Measurements from ENCODE around the gene CDH24.
"Not testable (repeated sequence)": the region's sequence is repeated elsewhere in the genome, so short reads cannot be mapped to it uniquely, and the experiment has no call there.

The CDH24 gene

DNA sequence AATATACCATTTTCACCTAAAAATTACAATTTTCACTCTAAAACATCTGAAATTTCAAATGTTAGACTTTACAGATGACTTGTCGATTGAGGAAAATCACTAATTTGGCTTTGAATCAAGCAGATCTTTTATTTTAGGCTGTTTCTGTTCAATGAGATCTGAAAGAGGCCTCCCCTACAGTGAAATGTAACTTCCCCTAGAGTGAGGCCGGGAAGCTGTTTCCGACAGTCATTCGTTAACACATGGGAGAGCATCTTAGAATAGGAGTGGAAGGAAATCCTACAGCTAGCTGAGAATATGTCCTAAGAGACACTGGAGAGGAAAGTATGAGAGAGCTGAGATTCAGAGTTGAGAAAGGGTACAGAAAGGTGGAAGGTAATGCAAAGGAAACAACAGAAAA lies 41.7 kb downstream of the CDH24 start:
- DNase-seq, result no peak

DNA sequence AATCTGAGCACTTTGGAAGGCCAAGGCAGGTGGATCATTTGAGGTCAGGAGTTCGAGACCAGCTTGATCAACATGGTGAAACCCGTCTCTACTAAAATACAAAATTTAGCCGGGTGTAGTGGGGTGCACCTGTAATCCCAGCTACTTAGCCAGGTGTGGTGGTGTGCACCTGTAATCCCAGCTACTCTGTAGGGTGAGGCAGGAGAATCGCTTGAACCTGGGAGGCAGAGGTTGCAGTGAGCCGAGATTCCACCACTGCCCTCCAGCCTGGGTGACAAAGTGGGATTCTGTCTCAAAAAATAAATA lies 43.6 kb downstream of the CDH24 start:
- not testable (repeated sequence) for DNase-seq

DNA sequence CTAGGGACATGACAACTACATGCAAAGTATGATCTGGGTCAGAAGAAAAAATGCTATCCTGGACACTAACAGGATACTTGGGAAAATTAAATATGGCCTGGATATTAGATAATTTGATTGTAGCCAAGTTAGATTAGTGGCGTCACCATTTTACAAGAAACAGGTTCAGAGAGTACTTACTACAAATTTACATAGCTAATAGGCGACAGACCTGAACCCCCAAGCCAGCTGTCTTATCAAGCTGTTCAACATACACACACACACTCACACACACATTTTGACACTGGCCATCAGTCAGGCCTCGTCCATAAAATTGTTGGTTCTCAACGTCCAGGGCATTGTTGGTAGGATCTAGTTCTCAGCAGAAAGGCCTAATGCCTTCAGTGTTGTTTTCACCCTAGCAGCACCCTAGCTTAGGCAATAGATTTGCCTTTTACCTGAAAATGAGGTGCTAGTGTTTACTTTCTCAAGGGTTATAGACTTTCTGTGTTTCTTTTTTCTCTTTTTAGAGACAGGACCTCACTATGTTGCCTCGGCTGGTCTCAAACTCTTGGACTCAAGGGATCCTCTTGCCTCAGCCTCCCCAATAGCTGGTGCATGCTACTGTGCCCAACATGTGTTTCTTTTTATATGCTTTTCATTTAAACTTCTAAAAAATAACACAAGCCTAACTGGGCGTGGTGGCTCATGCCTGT lies 44.1 kb downstream of the CDH24 start:
- DNase-seq, result no peak

DNA sequence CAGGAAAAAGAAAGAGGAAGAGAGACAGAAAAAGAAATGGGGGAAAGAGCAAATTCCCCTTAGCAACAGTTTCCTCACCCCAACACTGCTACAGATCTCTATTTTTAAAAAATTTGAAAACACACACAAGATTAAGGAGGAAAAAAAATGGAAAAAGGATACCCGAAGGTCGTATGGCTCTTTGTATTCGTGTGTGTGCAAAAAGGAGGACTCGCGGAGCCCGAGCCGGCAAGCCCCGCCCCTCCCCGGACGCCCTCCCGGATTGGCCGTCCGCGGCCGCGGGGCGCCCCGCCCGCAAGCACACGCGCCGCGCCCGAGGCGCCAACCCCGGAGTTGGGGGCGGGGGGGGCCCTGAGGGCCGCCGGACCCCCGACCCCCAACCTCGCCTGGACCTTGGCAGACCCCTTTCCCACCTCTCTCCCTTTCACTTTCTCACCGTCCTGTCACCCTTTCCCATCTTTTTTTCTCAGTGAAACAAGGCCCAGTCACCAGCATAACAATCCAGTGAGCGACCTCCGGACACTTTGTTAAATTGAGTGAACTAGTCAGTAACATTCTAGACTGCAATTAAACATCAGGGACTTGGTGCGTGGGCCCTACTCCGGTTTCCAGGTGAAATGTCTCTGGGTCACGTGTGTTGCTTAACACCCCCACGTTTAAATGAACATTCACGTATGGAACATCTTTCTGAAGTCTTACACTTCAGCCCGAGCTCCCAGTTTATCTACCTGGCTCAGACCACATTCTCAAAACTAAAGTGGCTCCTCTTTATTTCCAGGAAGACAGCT lies 47.2 kb downstream of the CDH24 start, which contains the start of gene C14orf93:
Gene C14orf93, minus strand, starts transcription at position 205 of the 788 bp plus-strand sequence. CDS start 11,120 bp downstream, outside the sequence.
- DNase-seq, result peak; percentile 82

DNA sequence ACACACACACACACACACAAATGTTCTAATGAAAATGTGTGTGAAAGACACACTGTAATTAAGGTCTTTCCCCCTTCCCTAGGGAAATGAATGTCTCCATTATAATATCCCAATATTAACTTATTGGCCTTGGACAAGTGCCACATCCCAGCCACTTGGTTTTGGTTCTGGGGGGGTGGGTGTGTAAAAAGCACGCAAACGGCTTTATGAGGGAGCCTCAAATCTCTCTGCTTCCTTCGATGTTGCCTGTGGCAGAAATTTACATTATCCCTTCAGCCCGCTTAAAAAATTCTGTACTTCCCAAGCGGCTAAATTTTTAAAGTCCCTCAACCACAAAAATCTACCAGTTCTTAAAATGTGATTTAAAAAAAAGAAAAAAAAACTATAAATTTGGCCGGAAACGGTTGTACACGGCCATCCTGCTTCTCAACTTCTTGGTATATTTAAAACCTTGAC lies 47.8 kb downstream of the CDH24 start:
- no peak for DNase-seq

DNA sequence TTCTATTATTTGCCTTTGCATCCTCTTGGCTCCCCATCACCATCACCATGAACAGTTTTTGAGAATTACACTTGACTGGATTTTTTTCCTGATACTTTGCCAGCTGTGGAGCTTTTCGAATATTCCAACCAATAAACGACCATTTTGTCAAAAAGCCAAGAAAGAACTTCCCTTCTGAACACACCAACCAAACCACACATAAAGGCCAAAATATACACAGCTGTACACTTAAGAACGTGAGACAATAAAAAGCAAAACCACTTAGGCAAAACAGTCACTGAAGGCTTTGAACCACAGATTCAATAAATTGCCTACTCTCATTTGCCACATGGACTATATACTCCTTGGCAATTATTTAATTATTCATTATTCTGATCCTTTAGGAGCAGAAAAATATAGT lies 48.5 kb downstream of the CDH24 start:
- no peak for DNase-seq

DNA sequence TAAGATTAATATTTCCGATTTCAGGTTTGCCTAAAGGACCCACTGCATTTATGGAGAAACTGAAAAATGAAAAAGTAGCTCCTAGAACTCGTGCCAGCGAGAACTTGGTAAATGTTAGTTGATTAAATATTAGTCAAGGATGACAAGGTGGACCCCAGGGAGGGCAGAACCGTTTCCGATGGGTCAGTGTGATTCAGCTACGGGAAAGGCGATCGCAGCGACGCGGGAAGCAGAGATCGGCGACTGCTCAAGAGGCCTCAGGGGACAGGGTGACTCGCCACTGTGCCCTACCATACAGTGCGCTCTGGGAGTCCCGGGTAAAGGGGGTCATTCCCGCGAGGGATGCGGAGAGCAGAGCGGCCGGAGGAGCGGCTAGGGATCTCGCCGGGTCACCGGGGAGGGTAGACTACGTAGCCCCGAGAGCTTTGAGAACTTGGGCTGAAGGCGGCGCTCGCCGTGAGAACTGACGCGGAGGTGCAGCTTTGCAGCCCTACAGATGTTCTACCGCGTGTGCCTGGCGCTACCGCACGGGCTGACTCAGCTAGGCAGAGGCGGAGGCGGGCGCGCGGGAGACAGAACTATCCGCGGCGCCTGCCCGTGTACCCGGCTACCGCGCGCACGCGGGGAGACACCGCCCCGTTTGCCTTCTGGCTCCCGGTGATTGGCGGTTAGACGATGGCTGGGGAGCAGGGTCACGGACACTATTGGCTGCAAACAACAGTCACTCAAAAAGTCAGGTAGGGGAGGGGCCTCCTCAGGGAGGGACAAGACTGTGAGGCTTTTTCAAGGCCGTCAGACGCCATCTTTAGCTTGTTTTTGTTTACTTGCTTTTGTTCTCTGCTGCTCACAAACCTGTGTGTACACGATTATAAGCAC lies 50.5 kb downstream of the CDH24 start:
- DNase-seq, result peak; percentile 99

DNA sequence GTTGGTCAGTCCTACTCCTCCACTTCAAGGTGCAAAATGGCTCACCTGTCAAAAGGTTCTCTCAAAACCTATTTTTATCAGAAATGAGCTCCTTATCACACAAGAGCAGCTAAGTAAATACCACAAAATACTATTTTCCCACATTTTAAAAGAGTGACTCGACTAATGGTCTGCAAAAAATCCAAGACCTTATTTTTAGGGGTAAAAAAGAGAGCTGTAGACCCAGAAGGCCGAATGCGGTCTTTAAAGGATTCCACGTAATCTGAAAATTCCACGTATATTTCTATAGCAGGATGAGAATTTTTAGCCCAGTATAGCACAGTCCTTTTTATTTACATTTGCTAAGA lies 51.2 kb downstream of the CDH24 start:
- no peak for DNase-seq

DNA sequence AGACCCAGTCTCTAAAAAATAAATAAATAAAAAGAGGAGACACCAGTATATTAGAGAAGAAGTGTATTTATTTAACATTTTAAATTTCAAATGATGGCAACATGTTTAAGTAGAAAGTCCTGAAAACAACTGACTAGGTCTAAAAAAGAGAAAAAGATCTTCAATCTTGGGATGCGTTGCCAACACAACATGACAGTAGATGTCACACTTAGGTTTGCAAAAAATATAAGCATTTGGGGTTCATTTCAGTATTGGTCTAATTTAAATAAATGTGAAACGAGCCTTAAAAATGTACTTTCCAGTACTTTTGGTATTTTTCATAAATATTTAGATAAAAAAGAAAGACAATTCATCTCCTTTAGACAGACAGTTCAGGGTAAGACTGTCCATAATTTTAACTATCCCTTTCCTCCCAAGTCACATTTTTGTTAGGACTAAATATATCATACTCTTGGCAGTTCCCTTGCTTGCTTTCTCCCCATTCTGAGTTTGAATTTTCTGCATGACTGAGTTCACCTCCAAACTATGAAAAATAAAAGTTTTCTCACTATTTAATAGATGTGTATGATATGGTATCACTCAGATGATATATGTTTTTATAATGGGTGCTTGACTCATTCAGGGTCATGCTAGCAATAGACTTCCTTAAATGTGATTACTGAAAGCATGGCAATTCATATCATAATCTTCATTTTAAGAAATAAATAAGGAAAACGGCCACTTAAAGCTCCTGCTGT lies 51.7 kb downstream of the CDH24 start:
- no peak for DNase-seq

DNA sequence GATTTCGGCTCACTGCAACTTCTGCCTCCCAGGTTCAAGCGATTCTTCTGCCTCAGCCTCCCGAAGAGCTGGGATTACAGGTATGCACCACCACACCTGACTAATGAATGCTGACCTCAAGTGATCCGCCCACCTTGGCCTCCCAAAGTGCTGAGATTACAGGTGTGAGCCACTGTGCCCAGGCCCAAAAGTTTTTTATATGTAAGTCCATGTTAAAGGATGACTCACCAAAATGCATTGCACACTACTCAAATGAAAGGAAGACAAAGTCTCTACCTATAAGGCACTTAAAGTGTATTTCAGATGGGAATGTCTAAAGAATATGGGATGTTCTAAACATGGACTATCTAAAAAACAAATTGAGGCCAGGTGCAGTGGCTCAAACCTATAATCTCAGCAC lies 53.0 kb downstream of the CDH24 start:
- not testable (repeated sequence) for DNase-seq

DNA sequence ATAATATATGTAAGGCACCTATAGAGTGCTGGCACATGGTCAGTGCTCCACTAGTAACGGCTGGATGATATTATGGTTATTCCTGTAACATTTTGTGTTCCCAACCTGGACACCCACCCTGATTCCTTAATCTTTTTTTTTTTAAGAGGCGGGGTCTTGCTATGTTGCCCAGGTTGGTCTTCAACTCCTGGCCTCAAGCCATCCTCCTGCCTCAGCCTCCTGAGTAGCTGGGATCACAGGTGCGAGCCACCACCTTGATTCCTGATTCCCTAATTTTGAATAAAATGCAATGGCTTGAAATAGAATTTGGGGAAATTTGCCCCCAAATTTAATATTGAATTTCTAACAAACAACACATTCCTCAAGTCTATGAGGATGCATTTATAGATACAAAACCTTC lies 54.7 kb downstream of the CDH24 start:
- no peak for DNase-seq

DNA sequence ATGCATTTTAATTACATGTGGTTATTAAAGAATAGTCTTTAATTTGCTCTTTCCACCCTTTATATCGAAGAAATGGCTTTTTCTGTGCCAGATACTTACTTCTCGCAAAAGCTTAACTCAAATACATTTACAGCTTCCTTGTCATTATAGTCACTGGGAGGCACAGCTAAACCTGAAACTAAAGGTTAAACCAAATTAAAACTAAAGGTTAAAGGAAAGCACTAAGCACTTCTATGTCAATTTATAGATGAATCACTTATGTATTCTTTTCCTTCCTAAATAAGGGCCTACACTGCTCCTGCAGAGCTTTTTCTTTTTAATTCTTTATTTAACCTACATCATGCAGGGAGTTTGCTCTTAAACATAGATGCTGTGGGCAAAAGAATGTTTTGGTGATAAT lies 56.5 kb downstream of the CDH24 start:
- no peak for DNase-seq

DNA sequence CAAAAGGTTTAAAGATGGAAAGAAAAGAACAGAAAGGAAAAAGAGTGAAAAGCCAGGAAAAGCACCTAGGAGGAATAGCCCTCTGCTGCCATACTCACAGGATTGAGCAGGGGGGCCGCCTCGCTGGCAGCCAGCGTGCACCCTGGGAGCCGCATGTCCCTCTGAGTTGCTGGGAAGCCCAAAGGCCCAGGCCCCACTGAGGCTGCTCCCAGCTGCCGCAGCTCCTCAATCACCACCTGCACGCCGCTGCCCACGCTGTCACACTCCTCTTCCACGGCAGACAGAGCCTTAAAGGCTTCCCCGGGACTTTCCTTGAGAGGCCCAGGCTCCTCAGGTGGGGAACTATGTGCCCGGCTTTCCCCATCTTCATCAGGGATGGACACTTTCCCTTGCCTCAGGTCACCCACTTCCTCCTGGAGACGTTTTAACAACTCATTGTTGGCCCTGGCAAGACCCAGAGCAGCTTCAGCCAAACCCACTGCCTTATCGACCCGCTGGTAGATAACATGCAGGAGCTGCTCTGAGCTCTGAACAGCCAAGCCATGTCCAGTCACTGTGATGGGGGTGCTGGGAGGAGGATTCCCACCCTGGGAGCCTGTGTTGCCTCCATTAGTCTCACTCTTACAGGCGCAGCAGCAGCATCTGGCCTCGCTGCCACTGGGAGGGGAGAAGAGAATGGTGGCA lies 58.8 kb downstream of the CDH24 start:
- no peak for DNase-seq

DNA sequence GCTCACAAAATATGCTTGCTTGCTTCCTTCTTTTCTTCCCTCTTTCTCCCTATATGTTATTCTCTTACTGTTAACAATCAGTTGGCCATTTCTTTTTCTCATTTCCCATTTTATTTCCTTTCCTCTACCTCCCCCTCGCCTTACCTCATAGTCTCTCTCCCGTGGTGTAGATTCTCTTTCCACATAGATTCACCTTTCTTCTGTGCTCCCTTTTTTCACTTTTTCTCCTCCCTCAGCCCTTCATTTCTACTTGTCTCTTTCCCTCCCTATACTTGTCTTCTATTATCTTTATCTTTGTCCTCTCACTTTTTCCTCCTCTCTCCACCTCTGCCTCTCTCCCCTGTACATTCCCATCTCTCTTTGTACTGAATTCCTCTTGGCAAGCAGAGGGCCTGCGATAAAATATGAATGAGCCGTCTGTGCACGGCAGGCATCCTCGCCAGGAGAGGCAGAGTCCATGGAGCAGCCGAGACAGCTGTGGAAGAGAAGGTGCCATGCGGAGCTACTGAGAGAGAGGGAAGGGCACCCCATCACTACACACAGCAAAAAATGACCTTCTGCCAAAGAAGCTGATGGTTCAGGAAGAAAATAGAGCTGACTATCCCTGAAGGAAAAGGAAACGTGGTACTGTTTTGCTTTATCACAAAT lies 59.5 kb downstream of the CDH24 start:
- no peak for DNase-seq
